PC-9 (cell line): ENCODE measurements around the gene SETD6.

Source experiments
- CTCF ChIP-seq: fragments of 200-600 bp; sonication (generic); conservative IDR thresholded peaks from 2 replicates; pipeline ENCODE4 v1.6.1; 2017; ENCODE audit warnings: mixed run types, antibody characterized with exemption, mild to moderate bottlenecking, moderate library complexity
- EZH2 ChIP-seq: fragments of 200-600 bp; sonication (generic); IDR thresholded peaks from 2 replicates; pipeline ENCODE4 v1.8.0; 2017; ENCODE audit warnings: antibody characterized with exemption, low read depth

GRCh38 chr16:58556678-58557077 lies 41.4 kb downstream of the SETD6 start:
- TF ChIP-seq CTCF (no peak), EZH2 (no peak)
